ENCODE data around the gene CDH13.

DNA sequence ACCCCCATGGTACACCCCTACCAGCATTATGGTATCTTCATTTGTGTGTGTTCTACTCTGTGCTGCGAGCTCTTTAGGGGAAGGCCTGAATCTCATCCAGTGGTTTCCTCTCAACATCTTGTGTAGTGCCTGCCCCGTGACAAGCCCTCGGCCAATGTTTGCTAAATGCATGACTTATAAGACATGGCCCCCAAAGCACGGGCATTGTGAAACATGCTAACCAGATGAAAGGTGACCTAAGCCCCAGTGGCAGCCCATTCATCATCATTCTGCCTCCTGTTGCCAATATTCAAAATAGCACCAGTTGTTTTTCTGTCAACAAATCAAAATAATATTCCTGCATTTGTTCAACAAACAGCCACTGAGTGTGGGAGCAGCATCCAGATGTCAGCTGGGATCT, 1072.2 kb downstream of the CDH13 start:
- TF ChIP-seq, protein P1, sequence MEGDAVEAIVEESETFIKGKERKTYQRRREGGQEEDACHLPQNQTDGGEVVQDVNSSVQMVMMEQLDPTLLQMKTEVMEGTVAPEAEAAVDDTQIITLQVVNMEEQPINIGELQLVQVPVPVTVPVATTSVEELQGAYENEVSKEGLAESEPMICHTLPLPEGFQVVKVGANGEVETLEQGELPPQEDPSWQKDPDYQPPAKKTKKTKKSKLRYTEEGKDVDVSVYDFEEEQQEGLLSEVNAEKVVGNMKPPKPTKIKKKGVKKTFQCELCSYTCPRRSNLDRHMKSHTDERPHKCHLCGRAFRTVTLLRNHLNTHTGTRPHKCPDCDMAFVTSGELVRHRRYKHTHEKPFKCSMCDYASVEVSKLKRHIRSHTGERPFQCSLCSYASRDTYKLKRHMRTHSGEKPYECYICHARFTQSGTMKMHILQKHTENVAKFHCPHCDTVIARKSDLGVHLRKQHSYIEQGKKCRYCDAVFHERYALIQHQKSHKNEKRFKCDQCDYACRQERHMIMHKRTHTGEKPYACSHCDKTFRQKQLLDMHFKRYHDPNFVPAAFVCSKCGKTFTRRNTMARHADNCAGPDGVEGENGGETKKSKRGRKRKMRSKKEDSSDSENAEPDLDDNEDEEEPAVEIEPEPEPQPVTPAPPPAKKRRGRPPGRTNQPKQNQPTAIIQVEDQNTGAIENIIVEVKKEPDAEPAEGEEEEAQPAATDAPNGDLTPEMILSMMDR (conservative IDR thresholded peaks at IDR 0.05; ENCODE audit: low read depth, low read length), result no peak
- TF ChIP-seq EZH2 (IDR thresholded peaks at IDR 0.05; ENCODE audit: borderline replicate concordance, low read depth, low read length, poor library complexity, severe bottlenecking), result no peak

All from A673 (cell line).